ENCODE measurements around the gene EP400. TPM values are rescaled to one million over a fixed set of nuclear protein-coding genes. Genes with fewer than 3 reads are reported as not detected.

The EP400 gene
- total and polyA plus RNA-seq, 2 of the 13 experiments (the other 11 are each of a cell fraction or from before 2014, with no cell fraction given): 4.9 to 5.0 TPM

DNA sequence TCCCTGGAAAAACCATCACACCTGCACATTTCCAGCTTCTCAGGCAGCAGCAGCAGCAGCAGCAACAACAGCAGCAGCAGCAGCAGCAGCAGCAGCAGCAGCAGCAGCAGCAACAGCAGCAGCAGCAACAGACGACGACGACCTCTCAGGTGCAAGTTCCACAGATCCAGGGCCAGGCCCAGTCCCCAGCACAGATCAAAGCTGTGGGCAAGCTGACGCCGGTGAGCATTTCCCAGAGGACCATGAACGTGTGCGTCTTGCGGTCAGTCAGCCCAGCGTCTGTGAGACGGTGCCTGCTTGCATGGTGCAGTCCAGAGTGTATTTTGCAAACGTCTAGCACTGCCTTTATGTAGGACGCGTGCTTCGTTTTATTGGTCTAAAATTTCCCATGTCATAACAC, 112.7 kb downstream of the EP400 start:
- Histone ChIP-seq H3K4me3 (replicated peaks in 1 of 3; ENCODE audit: insufficient read depth in 1 of 3, low read depth in 2 of 3, low read length in 3 of 3) (no peak overlapping the region), H4K20me1 (ENCODE audit: insufficient read depth, low read length) (no peaks in the 10 kb centered on the region), H3K27ac (ENCODE audit: extremely low read length, insufficient read depth, low read length) (no peak overlapping the region), H3K27me3 (ENCODE audit: control insufficient read depth in 1 of 2, insufficient read depth in 2 of 2, low read length in 2 of 2) (no peaks in the 10 kb centered on the region), H2AFZ (ENCODE audit: low read length) (no peak overlapping the region), H3K79me2 (ENCODE audit: insufficient read depth, low read length) (no peaks in the 10 kb centered on the region), H3K4me1 (ENCODE audit: insufficient read depth, low read length) (no peaks in the 10 kb centered on the region), H3K36me3 (replicated peaks in 1 of 2; ENCODE audit: control insufficient read depth in 1 of 2, insufficient read depth in 2 of 2, low read length in 2 of 2) (peaks cover 32 to 60% of the 10 kb centered on the region in 2 experiments; a peak in 4 of 5 replicates), H3K9ac (ENCODE audit: insufficient read depth, low read depth, low read length) (no peak overlapping the region), H3K4me2 (ENCODE audit: low read depth, low read length) (no peak overlapping the region), H3K9me3 (ENCODE audit: low read length) (no peaks in the 10 kb centered on the region)
- in situ Hi-C loops (cut with HindIII; ENCODE audit: extremely low pct_ligation_motif_present, low pct_unique_long_range_greater_than_20kb) (no loop called here), intact Hi-C loops (cut with micrococcal nuclease; ENCODE audit: unreplicated experiment) (no loop called here)
- ChIA-PET POLR2A (no interaction called here), CTCF (ENCODE audit: low intra/inter-chr PET ratio, low total read pairs) (no interaction called here)
- BruUV-seq (replicated peaks): no TSS peak
- 89% methylated on average over 12 of the region's 14 CpGs for WGBS (ENCODE audit: low lambda C conversion rate)
- FAIRE-seq (no peak), ATAC-seq (no peak), DNase-seq (ENCODE audit: low spot score) (no peak)
- TF ChIP-seq, protein P1, sequence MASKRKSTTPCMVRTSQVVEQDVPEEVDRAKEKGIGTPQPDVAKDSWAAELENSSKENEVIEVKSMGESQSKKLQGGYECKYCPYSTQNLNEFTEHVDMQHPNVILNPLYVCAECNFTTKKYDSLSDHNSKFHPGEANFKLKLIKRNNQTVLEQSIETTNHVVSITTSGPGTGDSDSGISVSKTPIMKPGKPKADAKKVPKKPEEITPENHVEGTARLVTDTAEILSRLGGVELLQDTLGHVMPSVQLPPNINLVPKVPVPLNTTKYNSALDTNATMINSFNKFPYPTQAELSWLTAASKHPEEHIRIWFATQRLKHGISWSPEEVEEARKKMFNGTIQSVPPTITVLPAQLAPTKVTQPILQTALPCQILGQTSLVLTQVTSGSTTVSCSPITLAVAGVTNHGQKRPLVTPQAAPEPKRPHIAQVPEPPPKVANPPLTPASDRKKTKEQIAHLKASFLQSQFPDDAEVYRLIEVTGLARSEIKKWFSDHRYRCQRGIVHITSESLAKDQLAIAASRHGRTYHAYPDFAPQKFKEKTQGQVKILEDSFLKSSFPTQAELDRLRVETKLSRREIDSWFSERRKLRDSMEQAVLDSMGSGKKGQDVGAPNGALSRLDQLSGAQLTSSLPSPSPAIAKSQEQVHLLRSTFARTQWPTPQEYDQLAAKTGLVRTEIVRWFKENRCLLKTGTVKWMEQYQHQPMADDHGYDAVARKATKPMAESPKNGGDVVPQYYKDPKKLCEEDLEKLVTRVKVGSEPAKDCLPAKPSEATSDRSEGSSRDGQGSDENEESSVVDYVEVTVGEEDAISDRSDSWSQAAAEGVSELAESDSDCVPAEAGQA (IDR thresholded peaks at IDR 0.05; ENCODE audit: low read depth): no peak
- TF ChIP-seq, protein P1 (CRISPR knock-in tag; IDR thresholded peaks at IDR 0.05; ENCODE audit: borderline replicate concordance): no peak
- TF ChIP-seq DDIT3 (CRISPR knock-in tag; IDR thresholded peaks at IDR 0.05) (no peak), GABPB1 (CRISPR knock-in tag; IDR thresholded peaks at IDR 0.05) (no peak), ATF7 (IDR thresholded peaks at IDR 0.05) (no peak), ATF7 (CRISPR knock-in tag; IDR thresholded peaks at IDR 0.05) (no peak), ZNF207 (IDR thresholded peaks at IDR 0.05; ENCODE audit: borderline replicate concordance) (no peak), NFAT5 (CRISPR knock-in tag; IDR thresholded peaks at IDR 0.05) (no peak)
- TF ChIP-seq, protein P2, sequence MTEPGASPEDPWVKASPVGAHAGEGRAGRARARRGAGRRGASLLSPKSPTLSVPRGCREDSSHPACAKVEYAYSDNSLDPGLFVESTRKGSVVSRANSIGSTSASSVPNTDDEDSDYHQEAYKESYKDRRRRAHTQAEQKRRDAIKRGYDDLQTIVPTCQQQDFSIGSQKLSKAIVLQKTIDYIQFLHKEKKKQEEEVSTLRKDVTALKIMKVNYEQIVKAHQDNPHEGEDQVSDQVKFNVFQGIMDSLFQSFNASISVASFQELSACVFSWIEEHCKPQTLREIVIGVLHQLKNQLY (CRISPR knock-in tag; IDR thresholded peaks at IDR 0.05): no peak
